Stimulated activated CD4-positive, alpha-beta T cell treated with anti-CD3 and anti-CD28 coated beads, Interleukin-4, amount 100 ng/mL, for 24 hours (primary cell): ENCODE measurements around the gene ARMH3.
A peak's percentile ranks its signal among the peaks of the same experiment; 100 is the strongest.

Experiments used
- DNase-seq: peaks from one replicate; pipeline ENCODE4 v3.0.0-alpha.2; 2020

The ARMH3 gene

DNA sequence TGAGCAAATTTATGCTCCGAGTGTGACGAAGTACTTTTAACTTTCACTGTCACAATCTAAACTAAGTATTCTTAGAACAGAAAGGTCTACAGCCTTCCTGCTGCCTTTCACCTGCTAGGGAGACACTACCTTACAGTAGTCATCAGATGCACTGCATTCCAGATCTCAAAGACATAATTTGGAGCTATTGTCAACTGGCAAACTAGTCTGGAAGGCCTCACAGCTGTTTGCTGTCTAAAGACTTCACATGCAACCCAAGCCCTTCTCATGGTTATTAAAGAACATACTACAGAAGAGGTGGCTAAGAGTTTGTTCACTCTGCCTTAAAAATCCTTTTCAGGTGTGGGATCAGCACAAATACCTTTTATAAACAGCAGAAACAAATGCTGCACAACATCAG is 120.5 kb downstream of the ARMH3 start:
- DNase-seq = no peak

DNA sequence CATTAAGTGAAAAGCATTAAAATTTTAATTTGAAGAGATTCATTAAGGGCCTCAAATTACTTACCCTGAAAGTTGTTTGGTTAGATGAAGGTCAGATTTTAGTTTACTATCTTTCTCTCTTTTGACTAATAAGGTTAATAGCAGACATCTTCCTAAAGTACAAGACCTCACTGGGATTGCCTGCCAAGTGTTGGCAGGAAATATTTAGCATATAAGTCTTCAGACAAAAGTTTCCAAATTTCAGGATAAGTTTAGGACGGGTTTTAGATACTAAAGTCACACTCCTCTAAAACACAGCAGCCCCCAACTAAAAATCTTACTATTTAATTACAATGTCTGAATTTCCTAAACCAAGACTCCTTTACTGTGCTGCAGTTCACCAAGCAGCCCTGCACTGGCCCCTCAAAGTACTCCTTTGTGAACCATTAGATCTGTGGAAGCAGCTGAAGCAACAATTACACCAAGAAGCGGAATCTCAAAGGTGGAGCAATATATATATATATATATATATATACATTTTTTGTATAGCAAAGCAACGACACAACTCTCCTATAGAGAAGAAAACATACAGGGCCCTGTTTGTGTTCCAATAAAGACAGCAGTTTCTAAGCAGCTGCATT is 121.2 kb downstream of the ARMH3 start:
- DNase-seq = no peak

DNA sequence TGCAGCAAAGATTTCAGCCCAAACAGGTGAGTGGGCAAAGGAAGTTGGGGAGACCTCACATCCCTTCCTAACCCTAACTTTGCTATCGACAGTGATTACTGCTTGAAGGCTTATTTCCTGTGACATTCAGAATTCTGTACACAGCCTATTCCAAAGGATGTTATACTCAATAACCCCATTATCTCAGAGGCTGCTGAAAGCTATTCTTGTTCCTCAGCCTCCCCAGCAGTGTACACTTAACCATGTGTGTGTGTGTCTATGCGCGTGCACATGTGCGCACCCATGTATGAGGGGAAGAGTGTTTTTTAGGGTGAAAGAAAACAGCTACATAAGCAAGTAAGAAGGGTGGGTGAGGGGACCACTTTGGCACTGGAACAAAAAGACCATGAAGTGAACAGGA is 122.0 kb downstream of the ARMH3 start:
- DNase-seq = no peak

DNA sequence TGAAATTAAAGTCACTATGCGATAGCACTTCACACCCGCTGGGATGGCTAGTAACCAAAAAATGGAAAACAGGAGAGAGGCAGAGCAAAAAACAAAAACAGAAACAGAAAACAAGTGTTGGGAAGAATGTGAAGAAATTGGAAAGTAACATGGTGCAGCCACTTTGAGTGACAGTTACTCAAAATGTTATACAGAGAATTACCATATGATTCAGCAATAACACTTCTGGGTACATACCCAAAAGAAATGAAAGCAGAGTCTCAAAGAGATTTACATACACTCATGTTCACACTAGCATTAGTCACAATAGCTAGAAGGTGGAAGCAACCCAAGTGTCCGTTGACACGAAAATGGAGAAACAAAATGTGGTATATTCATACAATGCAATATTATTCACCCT is 123.8 kb downstream of the ARMH3 start:
- no peak for DNase-seq

DNA sequence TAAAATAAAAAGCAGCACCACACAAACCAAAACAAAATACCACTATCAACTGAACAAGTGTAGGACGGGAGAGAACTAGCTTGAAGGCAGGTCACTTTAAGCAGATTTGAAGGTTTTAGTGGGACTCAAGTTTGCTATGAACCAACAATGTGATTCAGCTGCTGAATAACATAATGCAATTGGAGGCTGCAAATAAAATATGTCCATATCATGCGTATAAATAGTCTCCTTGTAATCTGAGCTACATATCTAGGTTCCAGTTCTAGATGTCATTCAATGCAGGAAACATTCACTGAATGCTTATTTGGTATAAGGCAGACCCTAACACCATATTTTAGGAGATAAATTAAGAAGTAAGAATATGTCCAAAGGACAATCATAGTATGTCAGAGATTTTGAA is 130.9 kb downstream of the ARMH3 start:
- no peak for DNase-seq

GRCh38 chr10:101923256-101923655 is 132.7 kb downstream of the ARMH3 start:
- DNase-seq = no peak

DNA sequence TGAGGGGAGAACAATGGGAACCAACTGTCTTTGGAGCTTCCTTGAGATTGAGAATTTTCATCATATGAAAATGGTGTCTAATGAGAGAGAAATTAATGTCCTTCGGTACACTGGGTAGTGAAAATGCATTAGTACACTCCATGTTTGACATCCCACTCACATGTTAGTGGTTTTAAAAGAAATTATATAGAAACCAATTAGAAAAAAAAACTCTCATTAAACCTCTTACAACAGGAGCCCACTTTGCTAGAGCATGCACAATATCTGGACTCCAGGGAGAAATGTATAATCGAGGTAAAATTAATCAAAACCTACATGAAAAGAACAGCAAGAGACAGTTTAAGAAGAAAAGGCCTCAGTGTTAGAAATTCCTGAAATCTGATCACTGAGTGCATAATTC is 133.1 kb downstream of the ARMH3 start:
- no peak for DNase-seq

DNA sequence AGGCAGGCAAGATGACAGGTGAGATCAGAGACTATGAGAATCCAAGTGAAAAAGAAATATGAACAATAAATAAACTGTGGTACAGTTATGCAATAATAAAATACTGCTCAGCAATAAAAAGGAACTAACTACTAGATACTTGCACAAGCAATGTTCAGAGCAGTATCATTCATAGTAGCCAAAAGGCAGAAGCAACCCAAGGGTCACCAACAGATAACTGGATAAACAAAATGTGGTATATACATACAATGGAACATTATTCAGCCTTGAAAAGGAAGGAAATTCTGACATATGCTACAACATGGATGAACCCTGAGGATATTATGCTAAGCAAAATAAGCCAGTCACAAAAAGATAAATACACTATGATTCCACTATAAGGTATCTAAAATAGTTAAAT is 135.4 kb downstream of the ARMH3 start:
- DNase-seq = no peak

DNA sequence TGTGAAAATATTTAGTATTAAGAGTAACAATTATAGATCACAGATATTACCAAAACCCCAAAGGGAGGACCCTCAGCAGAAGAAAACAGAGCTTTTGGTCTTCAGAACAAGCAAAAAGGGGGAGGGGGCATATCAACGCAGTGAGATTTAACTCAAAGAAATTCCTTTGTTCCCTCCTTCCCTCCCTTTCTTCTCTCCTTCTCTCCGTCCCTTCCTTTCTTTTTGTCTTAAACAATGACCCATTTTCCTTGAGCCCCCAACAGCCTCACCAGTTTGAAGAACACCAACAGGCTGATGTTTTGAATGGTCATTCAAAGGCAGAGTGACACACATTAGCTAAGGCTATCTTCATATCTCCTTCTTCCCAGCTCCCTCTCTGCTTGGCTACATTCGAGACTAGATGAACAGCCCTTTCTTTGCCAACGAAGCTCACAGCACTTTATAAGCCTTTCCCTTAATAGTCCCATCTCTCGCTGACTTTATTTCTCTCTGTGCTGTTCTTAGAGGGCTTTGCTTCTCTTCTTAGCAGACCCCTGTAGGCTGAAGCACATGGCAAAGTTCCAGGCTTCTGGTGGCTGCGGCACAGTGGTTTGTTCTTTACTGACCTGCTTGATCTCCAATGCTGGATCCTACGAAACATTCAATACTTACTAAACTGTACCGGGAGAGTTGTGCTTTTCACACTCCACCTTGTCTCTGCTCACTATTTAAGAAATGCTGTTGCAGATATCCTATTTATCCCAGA is 136.8 kb downstream of the ARMH3 start:
- DNase-seq = no peak

DNA sequence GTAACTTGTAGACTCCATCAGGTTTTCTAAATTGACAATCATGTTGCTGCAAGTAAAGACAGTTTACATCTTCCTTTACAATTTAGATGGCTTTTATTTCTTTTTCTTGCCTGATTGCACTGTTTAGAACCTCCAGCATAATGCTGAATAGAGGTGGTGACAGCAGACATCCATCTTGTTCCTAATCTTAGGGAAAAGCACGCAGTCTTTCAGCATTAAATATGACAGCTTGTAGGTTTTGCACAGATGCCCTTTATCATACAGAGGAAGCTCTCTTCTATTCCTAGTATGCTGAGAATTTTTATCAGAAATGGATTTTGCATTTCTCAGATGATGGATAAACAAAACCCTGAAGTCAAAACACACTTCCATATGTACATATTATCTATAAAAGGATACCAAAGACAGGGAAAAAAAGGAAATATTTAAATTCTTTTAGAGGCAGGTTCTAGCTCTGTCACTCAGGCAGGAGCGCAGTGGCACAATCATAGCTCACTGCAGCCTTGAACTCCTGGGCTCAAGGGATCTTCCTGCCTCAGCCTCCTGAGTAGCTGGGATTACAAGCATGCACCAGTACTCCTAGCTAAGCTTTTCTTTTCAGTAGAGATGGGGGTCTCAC is 143.3 kb downstream of the ARMH3 start:
- no peak for DNase-seq

GRCh38 chr10:101906586-101907183 is 149.3 kb downstream of the ARMH3 start:
- DNase-seq = no peak

GRCh38 chr10:101905251-101905650 is 150.7 kb downstream of the ARMH3 start:
- DNase-seq = no peak

GRCh38 chr10:101903827-101904550 is 152.0 kb downstream of the ARMH3 start:
- DNase-seq = no peak

DNA sequence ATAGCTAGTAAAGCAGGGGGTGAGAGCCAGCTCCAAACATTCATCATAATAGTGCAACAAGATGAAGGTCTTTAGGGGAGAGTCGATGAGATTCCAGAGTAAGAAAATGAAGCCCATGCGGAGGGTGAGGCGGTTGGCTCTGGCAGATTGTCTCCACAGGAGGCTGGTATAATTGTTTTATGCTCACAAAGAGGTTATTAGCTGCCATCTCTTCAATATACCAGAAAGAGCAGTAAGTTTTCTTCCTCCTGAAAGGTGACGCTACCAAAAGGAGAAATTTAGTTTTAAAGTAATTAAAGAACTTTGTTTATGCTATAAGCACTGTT is 153.2 kb downstream of the ARMH3 start:
- DNase-seq = no peak

DNA sequence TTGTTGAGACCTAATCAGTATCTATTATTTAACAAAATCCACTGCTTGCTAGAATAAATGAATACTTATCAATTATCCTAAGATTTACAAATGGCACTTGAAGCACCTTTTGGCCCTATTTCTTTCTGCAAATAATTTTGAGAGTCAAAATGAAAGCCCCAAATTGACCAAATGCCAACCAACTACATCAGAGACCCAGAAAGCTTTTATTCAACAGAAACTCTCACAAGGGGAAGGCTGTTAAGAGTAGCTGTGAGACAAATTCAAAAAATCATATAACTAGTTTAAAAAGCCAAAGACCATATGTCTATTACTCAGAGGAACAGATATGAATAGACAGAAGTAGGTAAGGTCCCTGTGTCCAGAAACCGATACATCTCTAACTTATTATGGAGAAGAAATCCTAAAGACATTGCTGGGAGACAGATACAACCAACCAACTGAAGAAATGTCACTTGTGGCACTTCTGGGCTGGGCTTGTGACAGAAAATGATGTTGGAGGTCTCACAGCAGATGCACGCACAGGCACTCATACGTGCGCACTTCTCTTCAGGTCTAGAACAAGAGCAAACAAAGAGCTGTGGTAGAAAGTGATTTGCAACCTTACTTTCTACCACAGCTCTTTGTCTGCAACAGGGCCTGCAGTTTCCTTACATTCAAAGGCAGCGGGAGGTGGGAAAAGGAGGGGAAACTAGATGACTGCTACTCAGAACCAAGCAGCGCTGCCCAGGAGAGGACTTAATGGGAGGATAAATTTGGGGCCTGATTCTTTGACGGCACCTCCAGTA is 153.7 kb downstream of the ARMH3 start:
- no peak for DNase-seq

DNA sequence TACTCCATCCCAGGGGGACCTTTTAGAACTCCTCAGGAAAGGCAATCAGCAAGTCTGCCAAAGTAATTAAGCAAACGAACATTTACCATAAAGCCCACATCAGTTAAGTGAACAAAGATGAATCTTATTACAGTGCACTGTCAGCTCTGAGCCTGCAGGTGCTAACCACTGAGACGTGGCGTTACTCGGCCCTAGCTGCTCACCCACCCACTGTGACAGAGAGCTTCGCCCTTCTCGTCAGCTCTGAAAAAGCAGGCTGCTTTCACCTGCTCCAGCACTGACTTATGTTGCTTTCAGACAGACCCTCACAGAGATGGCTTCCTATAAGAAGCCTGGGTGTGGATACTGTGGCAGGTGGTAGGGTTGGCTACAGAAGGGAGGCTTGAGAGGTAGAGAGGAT is 154.6 kb downstream of the ARMH3 start:
- no peak for DNase-seq

GRCh38 chr10:101897633-101898032 is 158.3 kb downstream of the ARMH3 start:
- DNase-seq = no peak

- no peak for DNase-seq
Measured at GRCh38 chr10:101896225-101896877, 159.6 kb downstream of the ARMH3 start.

- DNase-seq = peak; percentile 27
Measured at GRCh38 chr10:101895781-101896180, 160.2 kb downstream of the ARMH3 start.

GRCh38 chr10:101894742-101895141 is 161.2 kb downstream of the ARMH3 start:
- DNase-seq = no peak

DNA sequence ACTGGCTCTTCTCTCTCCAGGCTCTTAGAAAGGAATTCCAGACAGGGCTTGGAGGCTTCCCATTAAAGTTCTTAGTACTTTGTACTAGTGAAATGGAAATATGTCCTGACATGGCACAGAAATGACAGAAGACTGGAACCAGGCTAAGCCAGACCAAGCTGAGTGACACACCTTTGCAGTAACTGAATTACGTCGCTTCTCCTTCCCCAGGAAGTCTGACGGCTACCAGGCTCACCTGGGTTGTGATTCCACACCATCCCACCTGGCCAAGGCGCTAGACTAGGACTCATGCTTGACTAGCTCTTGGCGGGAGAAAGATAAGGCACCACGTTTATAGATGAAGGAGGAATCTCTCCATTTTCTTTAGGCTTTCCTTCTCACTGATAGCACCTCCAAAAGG is 161.7 kb downstream of the ARMH3 start:
- DNase-seq = no peak

- DNase-seq = no peak
Measured at GRCh38 chr10:101893510-101894120, 162.4 kb downstream of the ARMH3 start.
